Cerebellar cortex (tissue), 1 donor: ENCODE results near the gene GIT2.
"Not testable (repeated sequence)": the region's sequence is repeated elsewhere in the genome, so short reads cannot be mapped to it uniquely, and the experiment has no call there.

Experiments
- DNase-seq: peaks from one replicate; pipeline ENCODE4 v3.0.0-alpha.2; 2015; ENCODE audit warnings: low spot score

Gene GIT2

DNA sequence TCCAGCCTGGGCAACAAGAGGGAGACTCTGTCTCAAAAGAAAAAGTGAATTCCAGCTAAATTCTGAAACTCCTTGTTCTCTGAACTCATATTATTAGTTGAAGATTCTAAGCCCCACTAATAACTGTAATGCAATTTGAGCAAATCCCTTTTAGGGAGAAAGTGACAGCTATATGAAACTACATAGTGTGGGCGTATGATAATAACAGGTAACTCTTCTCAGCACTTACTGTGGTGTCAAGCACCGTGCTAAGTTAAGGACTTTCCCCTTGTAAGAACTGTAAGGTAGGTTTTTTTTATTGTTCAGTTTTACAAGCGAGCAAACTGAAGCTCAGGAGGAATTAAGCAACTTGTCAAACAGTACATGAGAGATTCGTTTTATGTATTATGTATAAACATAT lies 8.4 kb upstream of the GIT2 start:
- no peak for DNase-seq

DNA sequence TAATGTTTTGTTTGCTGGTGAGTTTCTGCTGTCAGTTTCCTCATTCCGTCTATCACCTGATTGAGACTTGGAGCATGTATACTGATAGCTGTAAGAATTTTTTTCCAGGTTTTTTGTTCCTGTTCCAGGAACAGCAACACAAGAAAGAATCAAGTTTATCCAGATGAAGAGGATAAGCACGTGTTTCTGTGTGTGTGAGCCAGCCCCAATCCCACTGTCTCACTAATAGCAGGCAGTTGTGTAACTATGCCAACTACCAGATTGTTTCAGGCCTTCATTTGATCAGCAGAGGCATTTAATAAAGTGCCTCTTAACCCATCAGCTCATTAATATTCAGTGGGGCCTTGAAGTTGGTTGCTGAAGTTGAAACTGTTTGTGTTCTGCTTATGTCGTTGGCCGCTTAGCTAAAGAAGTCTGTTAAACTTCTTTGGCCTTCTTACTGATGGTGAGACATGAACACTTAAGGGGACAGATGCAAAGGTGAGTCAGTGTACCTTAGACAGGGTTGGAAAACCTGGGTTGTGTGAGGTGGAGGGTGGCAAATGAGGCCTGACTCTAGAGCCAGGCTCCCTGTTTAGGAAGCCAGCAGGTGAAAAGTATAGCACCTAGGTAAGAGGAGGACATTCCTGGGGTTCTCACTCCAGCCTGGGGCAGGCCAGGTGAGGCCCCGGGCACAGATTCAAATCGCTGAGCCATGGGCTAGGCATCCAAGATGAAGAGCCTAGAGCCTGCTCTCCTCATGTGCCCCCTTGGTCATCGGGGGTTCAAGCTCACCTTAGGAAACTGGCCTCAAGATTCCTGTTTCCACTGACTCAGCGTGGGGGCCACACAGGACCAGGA lies 6.7 kb upstream of the GIT2 start:
- DNase-seq: no peak

DNA sequence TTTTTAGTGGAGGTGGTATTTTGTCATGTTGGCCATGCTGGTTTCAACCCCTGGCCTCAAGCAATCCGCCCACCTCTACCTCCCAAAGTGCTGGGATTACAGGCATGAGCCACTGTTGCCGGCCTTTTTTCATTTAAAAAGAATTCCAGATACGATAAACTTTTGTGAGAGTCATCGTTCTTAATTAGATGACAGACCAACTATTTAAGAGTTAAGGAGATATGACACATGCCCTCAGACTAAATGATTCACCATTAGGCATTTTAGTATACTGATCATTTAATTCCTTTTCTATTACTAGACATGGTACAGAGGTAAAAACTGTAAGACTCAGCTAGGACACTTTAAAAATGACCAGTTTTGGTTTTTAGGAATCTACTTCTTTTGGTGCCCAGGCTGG lies 5.4 kb upstream of the GIT2 start:
- DNase-seq: no peak

DNA sequence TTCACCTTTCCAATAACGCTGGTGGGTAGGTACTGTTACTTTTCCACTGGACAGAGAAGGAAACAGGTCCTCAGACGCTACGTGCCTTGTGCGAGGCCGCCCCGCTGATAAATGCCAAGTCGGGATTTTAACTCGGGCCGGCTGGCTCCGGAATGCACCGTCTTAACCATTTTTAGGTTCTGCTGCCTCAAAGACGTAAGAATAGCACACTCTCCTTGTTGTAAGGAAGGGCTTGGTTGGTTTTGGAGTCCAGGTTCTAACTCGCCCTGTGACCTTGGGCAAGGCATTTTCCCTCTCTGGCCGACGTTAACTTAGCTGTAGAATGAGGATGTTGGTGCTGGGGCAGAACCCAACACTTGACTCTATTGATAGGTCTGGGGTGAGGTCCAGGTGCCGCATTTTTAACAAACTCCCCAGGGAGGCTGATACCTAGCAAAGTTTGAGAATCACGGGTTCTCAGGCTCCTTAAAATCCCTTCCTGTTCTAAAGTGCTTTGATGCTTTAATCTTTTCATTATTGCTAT lies 3.9 kb upstream of the GIT2 start:
- peak; percentile 31 for DNase-seq

DNA sequence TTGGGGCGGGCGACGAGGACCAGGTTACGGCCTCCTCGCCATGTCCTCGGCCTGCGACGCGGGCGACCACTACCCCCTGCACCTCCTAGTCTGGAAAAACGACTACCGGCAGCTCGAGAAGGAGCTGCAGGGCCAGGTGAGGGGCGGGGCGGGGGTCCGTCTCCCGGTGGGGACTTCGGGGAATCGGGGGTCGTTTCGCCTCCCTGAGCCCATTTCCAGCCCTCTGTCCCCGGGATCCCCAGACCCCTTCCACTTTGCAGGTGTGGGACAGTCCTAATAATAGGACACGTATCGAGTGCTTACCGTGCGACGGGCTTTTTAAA lies 3.4 kb upstream of the GIT2 start:
- no peak for DNase-seq

DNA sequence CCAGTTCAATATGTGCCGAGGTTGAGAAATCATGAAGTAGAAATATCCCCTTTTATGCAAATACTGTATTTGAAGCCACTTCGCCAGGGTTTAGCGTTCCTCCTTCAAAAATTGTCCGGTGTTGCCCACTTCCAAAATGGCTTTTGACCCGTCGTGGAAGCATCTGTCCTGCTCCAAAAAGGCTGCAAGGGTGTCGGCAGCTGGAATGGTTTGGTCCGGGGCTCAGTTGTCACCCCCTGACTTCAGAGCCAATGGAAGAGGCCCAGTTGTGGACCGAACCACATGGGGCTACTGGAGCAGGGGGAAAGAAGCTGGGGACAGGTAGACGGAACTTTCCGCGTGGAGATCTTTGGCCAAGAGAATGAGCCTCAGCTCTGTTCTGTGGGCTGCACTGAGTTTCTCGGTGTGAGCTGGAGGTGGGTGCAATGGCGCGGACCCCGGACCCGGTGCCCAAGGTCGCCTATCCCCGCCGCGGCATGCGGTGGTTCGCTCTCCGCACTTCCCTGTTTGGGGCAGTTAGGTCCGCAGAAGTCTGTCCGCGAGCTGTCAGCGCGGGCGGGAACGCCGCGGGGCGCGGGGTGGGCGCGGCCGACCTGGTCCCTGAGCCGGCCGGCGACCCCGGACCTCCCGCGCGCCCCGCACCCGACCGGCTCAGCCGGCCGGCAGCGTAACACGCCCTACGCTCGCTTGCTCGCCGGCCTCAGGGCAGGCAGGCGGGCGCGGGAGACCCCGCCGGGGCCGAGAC lies 2.9 kb upstream of the GIT2 start, which contains the start of gene ANKRD13A:
Gene ANKRD13A, plus strand, starts transcription at position 527 of the 745 bp plus-strand sequence. CDS start 259 bp downstream, outside the sequence.
- DNase-seq: peak; percentile 97

DNA sequence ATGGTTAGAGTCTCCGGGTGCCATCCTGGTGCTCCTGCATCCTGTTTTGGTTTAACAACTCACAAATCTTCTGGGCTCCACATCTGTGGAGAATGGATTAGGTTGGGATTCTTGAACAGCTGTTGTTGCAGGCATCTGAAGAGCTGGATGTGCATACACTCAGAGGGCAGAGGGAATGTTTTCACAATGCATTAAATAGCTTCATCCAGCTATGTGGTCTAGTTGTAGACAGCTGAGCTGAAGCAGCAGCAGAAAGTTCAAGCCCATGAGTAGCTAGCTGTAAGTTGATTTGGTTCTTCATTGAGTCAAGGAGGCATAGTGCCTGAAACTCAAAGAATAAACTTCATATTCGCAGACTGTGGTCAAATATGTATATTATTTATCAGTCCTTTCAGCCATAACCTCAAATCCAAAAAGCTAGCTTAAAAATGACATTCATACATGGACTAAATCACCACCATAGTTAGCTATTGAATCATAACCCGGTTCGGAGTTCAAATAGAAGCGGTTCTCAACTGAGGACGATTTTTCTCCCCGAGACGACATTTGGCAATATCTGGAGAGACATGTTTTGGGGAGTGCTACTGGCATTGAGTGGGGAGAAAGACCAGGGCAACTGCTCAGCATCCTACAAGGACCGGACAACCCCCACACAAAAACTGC lies 2.2 kb upstream of the GIT2 start:
- DNase-seq: peak; percentile 30

DNA sequence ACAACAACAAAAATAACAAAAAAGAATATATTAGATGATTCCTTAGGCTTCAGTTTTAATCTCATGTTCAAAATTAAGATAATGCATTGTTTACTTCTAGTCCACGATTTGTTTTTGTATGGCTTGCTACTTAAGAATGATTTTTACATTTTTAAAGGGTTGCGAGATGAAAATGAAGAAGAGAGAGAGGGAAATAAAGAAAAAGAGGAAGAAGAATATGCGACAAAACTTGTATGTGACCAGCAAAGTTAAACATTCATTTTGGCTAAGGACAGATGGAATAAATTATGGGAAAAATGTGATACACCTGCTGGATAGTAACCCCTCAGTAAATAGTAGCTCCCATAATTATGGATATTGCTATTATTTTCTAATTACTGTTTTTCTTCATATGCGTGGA lies 1.2 kb upstream of the GIT2 start:
- DNase-seq: no peak

DNA sequence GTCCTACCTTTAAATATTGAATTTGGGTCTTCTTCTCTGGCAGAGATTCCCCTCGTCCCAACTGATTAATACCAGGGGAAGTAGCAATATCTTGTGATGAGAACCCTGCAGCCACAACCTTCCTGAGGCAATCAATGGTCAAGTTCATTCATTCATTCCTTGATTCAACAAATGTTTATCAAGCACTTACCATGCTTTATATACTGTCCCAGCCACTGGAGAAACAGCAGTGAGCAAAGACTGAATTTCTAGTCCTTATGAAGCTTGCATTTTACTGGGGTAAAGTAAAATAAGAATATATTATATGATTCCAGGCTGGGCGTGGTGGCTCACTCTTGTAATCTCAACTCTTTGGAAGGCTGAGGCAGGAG lies 300 bp upstream of the GIT2 start:
- no peak for DNase-seq

DNA sequence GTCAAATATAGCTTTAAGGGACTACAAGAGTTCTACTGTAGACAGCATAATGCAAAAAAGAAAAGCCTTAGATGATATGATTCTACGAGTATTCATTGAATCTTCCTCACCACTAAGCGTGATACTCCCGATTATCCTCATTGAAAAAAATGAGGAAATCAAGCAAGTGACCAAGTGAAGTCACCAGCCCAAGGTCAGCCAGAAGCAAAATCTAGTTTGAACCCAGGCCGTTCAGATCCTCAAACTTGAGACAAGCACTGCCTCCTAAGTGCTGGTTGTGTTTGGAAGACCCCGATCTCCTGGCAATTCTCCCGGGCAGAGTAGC lies 845 bp downstream of the GIT2 start:
- DNase-seq: no peak

DNA sequence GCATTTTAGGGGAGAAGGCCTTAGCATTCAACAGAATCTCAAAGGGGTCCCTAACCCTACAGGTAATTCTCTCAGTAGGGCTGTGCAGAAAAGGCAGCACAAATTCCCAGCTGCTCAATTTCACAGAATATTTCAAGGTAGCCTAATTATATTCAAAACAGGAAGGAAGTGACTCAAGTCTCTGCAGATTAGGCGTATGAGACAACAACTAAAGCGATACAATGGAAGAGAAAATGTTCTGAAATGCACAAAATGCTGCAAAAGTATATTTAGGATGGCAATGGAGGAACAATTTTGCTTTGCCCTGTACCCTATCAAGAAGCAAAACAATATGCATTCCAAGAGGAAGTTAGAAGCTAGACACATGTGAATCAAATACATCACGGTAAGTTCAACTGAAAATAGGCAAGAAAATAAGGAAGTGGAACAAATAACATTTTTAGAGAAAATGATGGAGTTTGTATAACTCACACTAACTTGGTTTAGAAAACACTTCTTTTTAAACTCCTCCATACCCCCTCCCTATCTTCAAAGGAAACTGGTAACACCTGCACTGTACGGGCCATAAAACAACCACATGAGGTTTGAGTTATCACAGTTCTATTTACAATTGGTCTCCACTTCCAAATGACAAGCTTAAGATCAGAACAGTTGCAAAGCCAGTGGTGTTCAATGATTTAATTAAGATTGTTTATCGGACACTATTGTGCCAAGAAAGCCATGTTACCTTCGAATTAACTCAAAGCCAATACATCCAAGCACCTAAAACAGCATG lies 1.6 kb downstream of the GIT2 start:
- DNase-seq: no peak

DNA sequence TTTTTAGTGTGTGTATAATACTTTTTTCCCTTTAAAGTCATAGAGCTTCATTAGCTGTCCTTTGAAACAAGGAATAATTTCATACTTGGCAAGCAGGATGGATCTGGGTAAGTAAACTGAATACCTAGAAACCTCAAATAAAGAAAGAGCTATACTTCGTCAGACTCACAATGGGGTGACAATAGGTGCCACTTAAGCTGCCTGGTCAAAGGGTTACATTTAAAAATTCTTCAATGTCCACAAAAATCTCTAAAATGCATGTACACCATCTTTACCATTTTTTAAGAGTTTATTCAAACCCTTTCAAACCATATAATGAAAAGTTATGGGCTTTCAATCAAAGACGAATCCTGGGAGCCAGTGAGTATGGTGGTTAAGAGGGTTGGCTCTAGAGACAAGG lies 3.1 kb downstream of the GIT2 start:
- no peak for DNase-seq

DNA sequence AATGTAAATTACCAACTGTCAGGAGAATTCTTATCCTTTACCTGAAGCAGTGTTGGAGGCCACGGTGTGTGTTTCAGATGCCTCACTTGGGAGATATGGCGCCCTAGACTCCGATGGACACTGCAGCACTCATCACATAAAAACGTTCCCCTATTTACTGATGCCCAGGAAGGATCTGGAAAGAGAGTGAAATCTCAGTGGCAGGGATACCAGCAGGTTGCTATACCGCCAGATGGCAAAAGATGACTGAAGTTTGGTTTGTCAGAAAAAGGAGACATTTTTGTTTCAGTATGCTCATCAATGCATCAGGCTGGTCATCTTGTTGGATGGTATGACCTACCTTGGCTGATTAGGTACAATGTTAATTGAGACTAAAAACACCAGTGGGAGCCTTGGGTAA lies 4.6 kb downstream of the GIT2 start:
- DNase-seq: peak; percentile 60

DNA sequence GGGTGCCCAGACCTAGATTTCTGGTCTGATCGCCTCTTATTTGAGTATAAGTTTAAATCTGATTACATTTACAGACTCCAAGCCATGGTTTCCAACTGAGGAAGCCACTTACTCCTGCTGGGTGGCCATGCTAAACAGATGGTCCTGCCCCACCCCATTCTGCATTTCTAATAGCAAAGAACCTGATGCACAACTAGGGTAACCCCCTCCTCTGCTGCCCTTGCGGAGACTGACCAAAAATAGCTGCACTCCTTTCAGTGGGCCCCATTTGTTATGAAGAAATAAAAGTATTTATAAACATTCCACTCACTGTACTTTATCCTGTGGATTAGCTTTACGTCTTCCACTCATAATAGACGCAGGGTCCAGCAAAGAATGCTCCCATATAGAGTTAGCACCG lies 6.8 kb downstream of the GIT2 start:
- DNase-seq: peak; percentile 56

DNA sequence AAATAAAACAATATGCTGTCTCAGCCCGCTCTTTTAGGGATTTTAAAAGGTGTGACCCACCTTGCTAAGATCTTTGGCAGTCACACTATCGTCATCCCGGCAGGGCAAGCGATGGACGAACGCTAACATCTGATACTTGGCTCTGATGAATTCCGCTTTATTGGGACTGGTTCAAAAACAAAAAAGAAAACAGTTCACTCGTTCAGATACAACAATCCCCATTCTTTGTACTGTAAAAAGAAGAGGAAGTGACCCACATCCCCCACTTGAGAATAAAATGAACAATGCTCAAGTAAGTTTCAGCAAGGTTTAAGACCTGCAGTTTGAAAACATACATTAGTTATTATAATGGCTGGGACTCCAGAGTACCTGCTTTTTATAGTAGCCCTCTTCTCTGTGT lies 7.3 kb downstream of the GIT2 start:
- no peak for DNase-seq

DNA sequence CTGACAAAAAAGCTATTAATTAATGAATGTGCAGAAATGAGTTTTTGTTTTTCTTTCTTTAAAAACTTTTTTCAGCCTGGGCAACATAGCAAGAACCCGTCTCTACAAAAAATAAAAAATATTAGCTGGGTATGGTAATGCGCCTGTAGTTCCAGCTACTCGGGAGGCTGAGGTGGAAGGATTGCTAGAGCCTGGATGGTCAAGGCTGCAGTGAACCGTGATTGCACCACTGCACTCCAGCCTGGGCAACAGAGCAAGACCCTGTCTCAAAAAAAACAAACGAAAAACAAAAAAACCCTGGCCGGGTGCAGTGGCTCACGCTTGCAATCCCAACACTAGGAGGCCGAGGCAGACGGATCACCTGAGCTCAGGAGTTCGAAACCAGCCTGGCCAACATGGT lies 7.9 kb downstream of the GIT2 start:
- DNase-seq: no peak

DNA sequence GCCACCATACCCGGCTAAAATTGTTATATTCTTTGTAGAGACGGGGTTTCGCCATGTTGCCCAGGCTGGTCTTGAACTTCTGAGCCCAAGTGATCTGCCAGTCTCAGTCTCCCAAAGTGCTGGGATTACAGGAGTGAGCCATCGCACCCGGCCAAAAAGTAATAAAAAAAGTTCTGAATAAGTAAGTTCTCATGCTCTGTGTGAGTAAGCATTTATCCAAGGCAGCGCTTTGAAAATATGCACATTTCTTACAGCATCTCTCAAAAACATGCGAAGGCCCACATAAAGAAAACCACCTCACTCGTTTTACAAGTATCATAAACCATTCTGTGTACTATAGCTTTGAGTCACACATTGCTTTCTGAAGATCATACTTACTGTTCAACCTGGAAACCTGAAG lies 8.6 kb downstream of the GIT2 start:
- no peak for DNase-seq

DNA sequence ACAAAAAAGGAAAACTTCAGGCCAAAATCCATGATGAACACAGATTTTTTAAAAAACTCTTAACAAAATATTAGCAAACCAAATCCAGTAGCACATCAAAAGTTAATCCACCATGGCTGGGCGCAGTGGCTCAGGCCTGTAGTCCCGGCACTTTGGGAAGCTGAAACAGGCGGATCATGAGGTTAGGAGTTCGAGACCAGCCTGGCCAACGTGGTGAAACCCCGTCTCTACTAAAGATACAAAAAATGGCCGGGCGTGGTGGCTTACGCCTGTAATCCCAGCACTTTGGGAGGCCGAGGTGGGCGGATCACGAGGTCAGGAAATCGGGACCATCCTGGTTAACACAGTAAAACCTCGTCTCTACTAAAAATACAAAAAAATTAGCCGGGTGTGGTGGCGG lies 9.9 kb downstream of the GIT2 start:
- DNase-seq: not testable (repeated sequence)

DNA sequence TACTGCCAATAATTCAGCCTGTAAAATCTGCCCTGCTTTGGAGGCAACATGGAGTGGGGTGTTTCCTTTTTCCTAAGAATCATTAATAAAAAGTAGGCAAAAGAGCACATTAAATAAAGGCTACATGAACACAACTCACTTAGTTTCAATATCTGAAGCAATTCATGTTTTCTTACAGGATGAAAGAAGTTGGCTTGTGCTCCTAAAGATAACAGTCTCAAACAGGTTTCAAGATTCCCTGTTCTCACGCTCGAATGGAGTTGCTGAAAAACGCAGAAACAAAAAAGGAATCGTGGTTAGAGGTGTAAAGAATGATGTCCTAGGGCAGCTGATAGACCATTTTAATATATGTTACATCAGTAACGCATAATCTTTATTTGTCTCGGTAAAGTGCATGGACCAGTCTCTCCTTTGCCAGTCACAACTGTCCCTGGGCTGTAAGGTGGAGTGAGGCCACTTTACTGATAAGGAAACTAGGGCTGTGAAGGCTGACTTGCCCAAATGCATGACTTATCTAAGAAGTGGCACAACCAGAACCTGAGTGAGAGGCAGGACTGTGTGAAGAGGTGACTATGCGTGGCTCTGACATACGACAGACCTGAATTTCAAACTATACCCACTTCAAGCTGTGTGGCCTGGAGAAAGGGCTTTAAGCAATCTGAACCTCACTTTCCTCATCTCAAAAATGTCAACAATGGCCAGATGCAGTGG lies 12.6 kb downstream of the GIT2 start:
- no peak for DNase-seq

DNA sequence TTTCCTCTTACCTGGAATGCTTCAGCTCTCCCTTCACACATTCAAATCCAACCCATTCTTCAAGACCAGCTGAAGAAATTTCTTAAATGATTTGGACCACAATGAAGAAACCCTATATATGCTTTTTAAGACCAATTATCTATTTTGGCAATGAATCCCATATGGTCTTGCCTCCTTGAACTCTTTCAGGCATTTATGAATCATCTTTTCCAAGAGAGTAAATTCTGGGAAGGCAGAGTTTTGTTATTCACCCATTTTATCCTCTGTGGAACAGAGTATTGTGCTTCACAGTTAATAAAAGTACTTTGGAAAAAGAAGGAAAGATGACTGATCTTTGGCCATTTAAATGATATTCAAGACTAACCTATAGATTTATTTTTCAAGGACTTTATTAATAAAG lies 14.0 kb downstream of the GIT2 start:
- no peak for DNase-seq

DNA sequence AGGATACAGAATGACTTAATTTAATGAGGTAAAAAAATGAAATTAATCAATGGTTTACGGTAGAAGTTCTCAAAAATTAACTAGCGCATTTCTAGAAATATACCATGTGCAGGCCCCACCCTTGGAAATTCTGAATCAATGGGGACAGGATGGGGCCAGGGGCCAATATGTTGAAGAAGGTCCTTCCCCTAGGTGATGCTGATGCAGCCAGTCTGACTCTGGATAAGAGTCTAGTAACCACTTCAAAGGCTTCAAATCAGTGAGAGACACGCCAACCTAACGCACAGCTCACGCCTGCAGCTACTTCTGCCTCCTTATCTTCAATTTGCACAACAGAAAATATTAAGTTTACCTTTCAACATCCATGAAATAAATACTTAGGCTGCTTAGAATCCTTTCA lies 14.9 kb downstream of the GIT2 start:
- DNase-seq: no peak

DNA sequence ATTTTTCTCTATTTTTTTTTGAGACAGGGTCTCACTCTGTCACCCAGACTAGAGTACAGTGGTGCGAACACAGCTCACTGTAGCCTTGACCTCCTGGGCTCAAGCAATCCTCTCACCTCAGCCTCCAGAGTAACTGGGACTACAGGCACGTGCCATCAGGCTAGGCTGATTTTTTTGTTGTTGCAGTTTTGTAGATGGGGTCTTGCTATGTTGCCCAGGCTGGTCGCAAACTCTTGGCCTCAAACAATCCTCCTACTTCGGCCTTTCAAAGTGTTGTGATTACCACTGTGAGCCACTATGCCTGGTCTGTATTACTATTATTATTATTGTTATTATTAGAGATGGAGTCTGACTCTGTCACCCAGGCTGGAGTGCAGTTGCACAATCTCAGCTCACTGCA lies 23.3 kb downstream of the GIT2 start:
- DNase-seq: no peak
